ENCODE data around the gene RHOU.

DNA sequence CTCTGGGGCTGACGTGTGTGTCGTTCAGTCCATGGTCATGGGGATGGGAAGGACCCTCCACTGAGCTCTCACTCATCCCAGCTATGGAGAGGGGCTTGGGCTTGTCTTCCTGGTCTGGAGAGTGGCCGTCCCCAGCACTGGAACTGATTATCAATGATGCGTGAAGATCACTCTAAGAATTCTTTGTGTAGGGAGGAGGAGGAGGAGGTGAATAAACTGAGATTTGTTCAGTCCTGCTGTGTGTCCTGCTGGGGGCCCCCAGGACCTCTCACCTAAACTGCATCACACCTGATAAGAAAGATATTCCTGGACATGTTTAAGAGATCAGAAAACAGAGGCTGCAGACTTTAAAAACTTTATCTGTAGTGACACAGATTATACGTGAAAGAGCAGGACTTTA lies 21.2 kb downstream of the RHOU start:
- TF ChIP-seq, protein P1, sequence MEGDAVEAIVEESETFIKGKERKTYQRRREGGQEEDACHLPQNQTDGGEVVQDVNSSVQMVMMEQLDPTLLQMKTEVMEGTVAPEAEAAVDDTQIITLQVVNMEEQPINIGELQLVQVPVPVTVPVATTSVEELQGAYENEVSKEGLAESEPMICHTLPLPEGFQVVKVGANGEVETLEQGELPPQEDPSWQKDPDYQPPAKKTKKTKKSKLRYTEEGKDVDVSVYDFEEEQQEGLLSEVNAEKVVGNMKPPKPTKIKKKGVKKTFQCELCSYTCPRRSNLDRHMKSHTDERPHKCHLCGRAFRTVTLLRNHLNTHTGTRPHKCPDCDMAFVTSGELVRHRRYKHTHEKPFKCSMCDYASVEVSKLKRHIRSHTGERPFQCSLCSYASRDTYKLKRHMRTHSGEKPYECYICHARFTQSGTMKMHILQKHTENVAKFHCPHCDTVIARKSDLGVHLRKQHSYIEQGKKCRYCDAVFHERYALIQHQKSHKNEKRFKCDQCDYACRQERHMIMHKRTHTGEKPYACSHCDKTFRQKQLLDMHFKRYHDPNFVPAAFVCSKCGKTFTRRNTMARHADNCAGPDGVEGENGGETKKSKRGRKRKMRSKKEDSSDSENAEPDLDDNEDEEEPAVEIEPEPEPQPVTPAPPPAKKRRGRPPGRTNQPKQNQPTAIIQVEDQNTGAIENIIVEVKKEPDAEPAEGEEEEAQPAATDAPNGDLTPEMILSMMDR (IDR thresholded peaks at IDR 0.05; ENCODE audit: insufficient read depth, low read depth, low read length), result no peak
- no peak for TF ChIP-seq EZH2 (IDR thresholded peaks at IDR 0.05; ENCODE audit: insufficient read depth, low read length)

Data from astrocyte (in vitro differentiated cells and primary cell).